GM23338 (cell line): Measurements from ENCODE around the gene SCIN. TPM values are rescaled to one million over a fixed set of nuclear protein-coding genes. Genes with fewer than 3 reads are reported as not detected.

ENCODE experiments used
- ATAC-seq: fragments of 200-7000 bp; cut with Tn5 transposase; 3 replicates; pipeline ENCODE4 v1.9.1; 2020
- DNase-seq: peaks from one replicate; pipeline ENCODE4 v3.0.0-alpha.2; 2015; ENCODE audit warnings: low spot score
- H2AFZ ChIP-seq: fragments of 200-600 bp; sonication (generic); 2 replicates; pipeline ENCODE4 v1.8.0; 2016; ENCODE audit warnings: antibody characterized with exemption, mild to moderate bottlenecking, moderate library complexity
- H3F3A ChIP-seq: fragments of 200-600 bp; sonication (generic); replicated peaks from 2 replicates; pipeline ENCODE4 v1.8.0; 2017; ENCODE audit warnings: antibody characterized with exemption, mixed run types, low read depth
- H3K27ac ChIP-seq: fragments of 200-600 bp; sonication (generic); 2 replicates; pipeline ENCODE4 v1.6.1; 2016; ENCODE audit warnings: low read depth
- H3K27me3 ChIP-seq: fragments of 200-600 bp; sonication (generic); 2 replicates; pipeline ENCODE4 v1.8.0; 2016; ENCODE audit warnings: mild to moderate bottlenecking, mixed run types, moderate library complexity; ENCODE audit not compliant: insufficient read depth
- H3K36me3 ChIP-seq: fragments of 200-600 bp; sonication (generic); 2 replicates; pipeline ENCODE4 v1.8.0; 2016; ENCODE audit warnings: mild to moderate bottlenecking; ENCODE audit not compliant: insufficient read depth
- H3K4me1 ChIP-seq: fragments of 200-600 bp; sonication (generic); 2 replicates; pipeline ENCODE4 v1.8.0; 2016; ENCODE audit warnings: mild to moderate bottlenecking, moderate library complexity; ENCODE audit not compliant: insufficient read depth
- H3K4me2 ChIP-seq: fragments of 200-600 bp; sonication (generic); 2 replicates; pipeline ENCODE4 v1.7.1; 2017; ENCODE audit warnings: mixed run types
- H3K4me3 ChIP-seq: fragments of 200-600 bp; sonication (generic); 2 replicates; pipeline ENCODE4 v1.6.1; 2016; ENCODE audit warnings: mixed run types
- H3K79me2 ChIP-seq: fragments of 200-600 bp; sonication (generic); replicated peaks from 2 replicates; pipeline ENCODE4 v1.8.0; 2017; ENCODE audit warnings: mild to moderate bottlenecking; ENCODE audit not compliant: insufficient read depth
- H3K9me2 ChIP-seq: fragments of 200-600 bp; sonication (generic); 2 replicates; pipeline ENCODE4 v1.8.0; 2017; ENCODE audit not compliant: insufficient read depth
- H4K20me1 ChIP-seq: fragments of 200-600 bp; sonication (generic); replicated peaks from 2 replicates; pipeline ENCODE4 v1.8.0; 2017; ENCODE audit warnings: mild to moderate bottlenecking; ENCODE audit not compliant: insufficient read depth
- H3K27ac Mint-ChIP-seq: 2 replicates; pipeline ENCODE4 v1.8.0; 2020; ENCODE audit warnings: inconsistent platforms, mild to moderate bottlenecking, moderate library complexity, mixed read lengths
- H3K27me3 Mint-ChIP-seq: 3 replicates; pipeline ENCODE4 v1.8.0; 2022; ENCODE audit warnings: low read depth, mild to moderate bottlenecking, moderate library complexity, mixed read lengths, inconsistent platforms; ENCODE audit not compliant: insufficient read depth, poor library complexity
- H3K36me3 Mint-ChIP-seq: 3 replicates; pipeline ENCODE4 v1.8.0; 2021; ENCODE audit warnings: low read depth, mild to moderate bottlenecking, inconsistent platforms, moderate library complexity, mixed read lengths
- H3K4me1 Mint-ChIP-seq: 3 replicates; pipeline ENCODE4 v1.8.0; 2020; ENCODE audit warnings: mild to moderate bottlenecking, inconsistent platforms, mixed read lengths
- H3K4me3 Mint-ChIP-seq: 3 replicates; pipeline ENCODE4 v1.8.0; 2021; ENCODE audit warnings: moderate library complexity, mild to moderate bottlenecking, inconsistent platforms, mixed read lengths
- H3K9me3 Mint-ChIP-seq: 3 replicates; pipeline ENCODE4 v1.8.0; 2020; ENCODE audit warnings: moderate library complexity, mild to moderate bottlenecking, inconsistent platforms, mixed read lengths
- CREB1 ChIP-seq: fragments of 250-450 bp; sonication (Bioruptor Pico); IDR thresholded peaks from 2 replicates; pipeline ENCODE4 v1.5.0; 2020; ENCODE audit warnings: low read depth, mild to moderate bottlenecking, moderate library complexity
- CTCF ChIP-seq, 2 experiments: fragments of 200-600 bp in 1 of 2; sonication (generic) in 1 of 2; conservative IDR thresholded peaks; 2 replicates each; pipeline versions ENCODE4 v1.5.1 to v1.6.1; 2016 to 2017; ENCODE audit warnings: antibody characterized with exemption in 2 of 2, low read depth in 2 of 2, mild to moderate bottlenecking in 2 of 2, moderate library complexity in 1 of 2
- EZH2 ChIP-seq: fragments of 200-600 bp; sonication (generic); IDR thresholded peaks from one replicate; pipeline ENCODE4 v1.8.0; 2017; ENCODE audit warnings: antibody characterized with exemption, mild to moderate bottlenecking, low read depth; ENCODE audit not compliant: unreplicated experiment
- JUNB ChIP-seq: IDR thresholded peaks from one replicate; pipeline ENCODE4 v1.6.1; 2016; ENCODE audit warnings: antibody characterized with exemption; ENCODE audit not compliant: unreplicated experiment
- NANOG ChIP-seq: IDR thresholded peaks from 2 replicates; pipeline ENCODE4 v1.6.1; 2016; ENCODE audit warnings: antibody characterized with exemption, borderline replicate concordance
- POLR2AphosphoS5 ChIP-seq: IDR thresholded peaks from 2 replicates; pipeline ENCODE4 v1.6.1; 2016; ENCODE audit warnings: antibody characterized with exemption, low read depth
- REST ChIP-seq: IDR thresholded peaks from one replicate; pipeline ENCODE4 v1.6.1; 2018; ENCODE audit warnings: antibody characterized with exemption; ENCODE audit not compliant: unreplicated experiment
- ZNF114 ChIP-seq: fragments of 250-450 bp; sonication (Bioruptor Pico); IDR thresholded peaks from 2 replicates; pipeline ENCODE4 v1.5.0; 2020; ENCODE audit warnings: mild to moderate bottlenecking, moderate library complexity
- polyA plus RNA-seq: library from polyadenylated mRNA; unstranded; fragments of >200 nt; fragmentation: Nextera tagmentation; extraction: Ambion mirVana; gene quantifications from 2 replicates; pipeline ENCODE4 v1.2.1, GENCODE V29; 2016
- total RNA-seq: library from RNA; depleted of rRNA; stranded (reverse); fragments of >200 nt; shearing (Covaris generic); gene quantifications from 2 replicates; pipeline ENCODE4 v1.2.3, GENCODE V29; 2014
- TF ChIP-seq, protein P1 (sequence below): IDR thresholded peaks from 2 replicates; pipeline ENCODE4 v1.6.1; 2016; ENCODE audit warnings: antibody characterized with exemption

Gene SCIN
- total and polyA plus RNA-seq, 2 experiments from 2014 or later, result 0.80 to 0.92 TPM

DNA sequence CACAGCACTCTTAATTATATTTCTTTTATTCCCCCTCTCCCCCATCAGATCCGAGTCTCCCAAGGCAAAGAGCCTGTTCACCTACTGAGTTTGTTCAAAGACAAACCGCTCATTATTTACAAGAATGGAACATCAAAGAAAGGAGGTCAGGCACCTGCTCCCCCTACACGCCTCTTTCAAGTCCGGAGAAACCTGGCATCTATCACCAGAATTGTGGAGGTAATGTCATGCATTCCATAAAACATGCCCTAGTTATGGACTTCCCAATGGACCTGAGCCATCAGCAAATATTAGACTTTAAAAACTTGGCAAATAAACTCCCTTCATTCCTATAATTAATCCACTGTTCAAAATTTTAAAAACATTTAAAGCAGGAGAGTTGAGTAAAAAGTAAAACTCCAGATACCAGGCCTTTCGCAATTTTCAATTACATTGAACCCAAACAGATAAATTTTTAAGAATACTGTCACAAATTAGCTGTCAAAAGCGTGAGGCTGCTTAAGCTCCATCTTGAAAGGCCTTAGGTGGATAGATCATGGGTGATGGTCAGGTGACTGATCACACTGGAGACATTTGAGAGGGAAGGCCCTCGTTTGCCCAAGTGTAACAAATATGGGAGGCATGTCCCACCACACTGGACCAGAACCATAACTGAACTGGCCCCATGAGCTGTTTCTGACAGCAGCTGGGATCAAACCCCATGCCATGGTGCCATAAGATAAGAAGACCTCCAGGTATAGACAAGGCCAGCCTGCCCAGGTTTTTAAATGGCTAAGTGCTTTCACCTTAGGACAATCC, 70.0 kb downstream of the SCIN start (continued):
- TF ChIP-seq POLR2AphosphoS5 (no peak), ZNF114 (CRISPR knock-in tag) (no peak), REST (no peak), JUNB (no peak), CREB1 (CRISPR knock-in tag) (no peak), EZH2 (no peak)
- TF ChIP-seq, protein P1, sequence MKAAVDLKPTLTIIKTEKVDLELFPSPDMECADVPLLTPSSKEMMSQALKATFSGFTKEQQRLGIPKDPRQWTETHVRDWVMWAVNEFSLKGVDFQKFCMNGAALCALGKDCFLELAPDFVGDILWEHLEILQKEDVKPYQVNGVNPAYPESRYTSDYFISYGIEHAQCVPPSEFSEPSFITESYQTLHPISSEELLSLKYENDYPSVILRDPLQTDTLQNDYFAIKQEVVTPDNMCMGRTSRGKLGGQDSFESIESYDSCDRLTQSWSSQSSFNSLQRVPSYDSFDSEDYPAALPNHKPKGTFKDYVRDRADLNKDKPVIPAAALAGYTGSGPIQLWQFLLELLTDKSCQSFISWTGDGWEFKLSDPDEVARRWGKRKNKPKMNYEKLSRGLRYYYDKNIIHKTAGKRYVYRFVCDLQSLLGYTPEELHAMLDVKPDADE, result no peak

DNA sequence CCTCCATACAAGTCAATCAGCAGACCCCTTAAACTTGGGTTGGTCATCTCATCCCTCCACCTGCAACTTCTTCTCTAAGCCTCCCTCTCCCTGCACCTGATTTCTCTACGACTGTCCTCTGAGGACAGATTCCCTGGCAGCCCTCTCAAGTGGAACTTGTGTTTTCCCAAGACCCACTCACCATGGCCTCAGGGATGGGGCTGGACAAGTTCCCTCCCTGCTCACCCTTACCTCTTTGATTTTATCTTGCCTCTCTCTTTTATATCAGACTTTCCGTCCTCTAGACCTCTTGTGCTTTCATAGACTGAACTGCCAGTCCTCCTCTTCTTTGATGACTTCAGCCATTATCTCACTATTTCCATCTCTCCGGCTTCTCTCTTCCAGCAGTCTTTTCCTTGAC, 70.7 kb downstream of the SCIN start:
- Mint-ChIP-seq H3K27me3 (peaks cover 2% of the 10 kb centered on the region), H3K27ac (no peak overlapping the region), H3K4me3 (no peak overlapping the region), H3K36me3 (no peaks in the 10 kb centered on the region), H3K9me3 (no peaks in the 10 kb centered on the region), H3K4me1 (peaks cover 2% of the 10 kb centered on the region; the same call in 1 of the 3 replicates)
- Histone ChIP-seq H3K27me3 (no peaks in the 10 kb centered on the region), H3K4me3 (no peak overlapping the region), H3K79me2 (no peaks in the 10 kb centered on the region), H4K20me1 (no peaks in the 10 kb centered on the region), H3K36me3 (no peaks in the 10 kb centered on the region), H3K27ac (no peak overlapping the region), H3F3A (no peaks in the 10 kb centered on the region), H2AFZ (no peak overlapping the region), H3K4me1 (peaks cover 4% of the 10 kb centered on the region; the same call in 1 of the 2 replicates), H3K9me2 (no peaks in the 10 kb centered on the region), H3K4me2 (no peak overlapping the region)
- DNase-seq, result no peak
- no peak for ATAC-seq
- TF ChIP-seq NANOG (no peak), CTCF (conservative IDR thresholded peaks at IDR 0.05; ENCODE audit: low read depth in 2 of 2) (no peak), ZNF114 (CRISPR knock-in tag) (no peak)
- TF ChIP-seq, protein P1, result no peak
